GDM1 (cell line): ENCODE measurements around the gene OR4F17.
"Not testable (repeated sequence)": the region's sequence is repeated elsewhere in the genome, so short reads cannot be mapped to it uniquely, and the experiment has no call there.

Experiments
- DNase-seq: peaks from one replicate; lab custom pipeline; 2025; lab: John Stamatoyannopoulos, UW

The OR4F17 gene, protein sequence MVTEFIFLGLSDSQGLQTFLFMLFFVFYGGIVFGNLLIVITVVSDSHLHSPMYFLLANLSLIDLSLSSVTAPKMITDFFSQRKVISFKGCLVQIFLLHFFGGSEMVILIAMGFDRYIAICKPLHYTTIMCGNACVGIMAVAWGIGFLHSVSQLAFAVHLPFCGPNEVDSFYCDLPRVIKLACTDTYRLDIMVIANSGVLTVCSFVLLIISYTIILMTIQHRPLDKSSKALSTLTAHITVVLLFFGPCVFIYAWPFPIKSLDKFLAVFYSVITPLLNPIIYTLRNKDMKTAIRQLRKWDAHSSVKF

GRCh38 chr19:106804-107203, at the start of gene OR4F17:
OR4F17 (plus strand) TSS chr19:107104; CDS start chr19:110679, 3,575 bp downstream.
- not testable (repeated sequence) for DNase-seq

DNA sequence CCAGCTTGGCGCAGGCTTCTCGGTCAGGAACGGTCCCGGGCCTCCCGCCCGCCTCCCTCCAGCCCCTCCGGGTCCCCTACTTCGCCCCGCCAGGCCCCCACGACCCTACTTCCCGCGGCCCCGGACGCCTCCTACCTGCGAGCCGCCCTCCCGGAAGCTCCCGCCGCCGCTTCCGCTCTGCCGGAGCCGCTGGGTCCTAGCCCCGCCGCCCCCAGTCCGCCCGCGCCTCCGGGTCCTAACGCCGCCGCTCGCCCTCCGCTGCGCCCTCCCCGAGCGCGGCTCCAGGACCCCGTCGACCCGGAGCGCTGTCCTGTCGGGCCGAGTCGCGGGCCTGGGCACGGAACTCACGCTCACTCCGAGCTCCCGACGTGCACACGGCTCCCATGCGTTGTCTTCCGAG, 36.1 kb upstream of the OR4F17 start:
- DNase-seq = not testable (repeated sequence)

- DNase-seq = not testable (repeated sequence)
Observed at GRCh38 chr19:82864-83263, 24.0 kb upstream of the OR4F17 start.

DNA sequence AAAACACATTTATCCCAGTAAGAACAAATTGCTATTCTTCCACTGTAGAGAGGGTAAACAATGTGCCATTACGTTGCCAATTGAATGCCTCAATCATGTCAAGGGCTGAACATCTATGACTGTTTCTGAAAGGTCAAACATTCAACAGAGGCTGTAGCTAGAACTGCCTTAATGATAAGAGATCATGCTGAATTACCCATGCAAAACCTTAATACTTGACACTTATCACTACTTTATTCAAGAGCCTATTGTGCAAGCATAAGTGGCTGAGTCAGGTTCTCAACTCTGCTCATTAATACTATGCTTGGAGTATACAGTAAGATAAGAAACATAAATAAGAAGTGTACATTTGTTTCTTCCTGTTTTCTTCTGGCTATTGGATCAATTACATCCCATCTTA, 23.3 kb upstream of the OR4F17 start:
- DNase-seq = not testable (repeated sequence)

DNA sequence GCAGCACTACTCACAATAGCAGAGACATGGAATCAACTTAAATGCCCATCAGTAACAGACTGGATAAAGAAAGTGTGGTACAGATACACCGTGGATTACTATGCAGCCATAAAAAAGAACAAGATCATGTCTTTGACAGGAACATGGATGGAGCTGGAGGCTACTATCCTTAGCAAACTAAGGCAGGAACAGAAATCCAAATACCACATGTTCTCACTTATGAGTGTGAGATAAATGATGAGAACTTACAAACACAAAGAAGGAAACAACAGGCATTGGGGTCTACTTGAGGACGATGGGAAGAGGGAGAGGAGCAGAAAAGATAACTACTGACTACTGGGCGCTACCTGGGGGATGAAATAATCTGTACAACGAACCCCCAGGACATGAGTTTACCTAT, 16.2 kb upstream of the OR4F17 start:
- not testable (repeated sequence) for DNase-seq

DNA sequence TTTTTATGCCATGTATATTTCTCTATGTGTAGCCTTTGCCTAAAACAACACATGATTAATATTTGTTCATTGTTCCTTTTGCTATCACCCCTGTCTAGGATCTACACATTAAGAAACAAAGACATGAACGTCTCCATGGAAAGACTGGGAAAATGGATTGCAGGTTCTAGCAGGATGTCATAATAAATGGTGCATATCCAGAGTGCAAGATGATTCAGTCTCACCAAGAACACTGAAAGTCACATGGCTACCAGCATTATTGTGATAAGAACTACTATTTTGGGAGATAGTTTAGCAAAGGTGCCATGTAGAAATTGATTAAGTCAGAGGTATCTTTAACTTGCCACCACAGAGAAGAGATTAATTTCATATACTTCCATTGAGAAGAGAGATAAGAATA, 12.1 kb upstream of the OR4F17 start:
- not testable (repeated sequence) for DNase-seq

- not testable (repeated sequence) for DNase-seq
Observed at GRCh38 chr19:97647-98046, 9.3 kb upstream of the OR4F17 start.

- not testable (repeated sequence) for DNase-seq
Observed at GRCh38 chr19:120443-121140, 13.7 kb downstream of the OR4F17 start.
